Measurements from ENCODE around the gene PPCDC. TPM values are rescaled to one million over a fixed set of nuclear protein-coding genes. Genes with fewer than 3 reads are reported as not detected.
"Not testable (repeated sequence)": the region's sequence is repeated elsewhere in the genome, so short reads cannot be mapped to it uniquely, and the experiment has no call there.

PPCDC gene
- total RNA-seq, 1 donor from 2014 or later = 7.3 TPM

DNA sequence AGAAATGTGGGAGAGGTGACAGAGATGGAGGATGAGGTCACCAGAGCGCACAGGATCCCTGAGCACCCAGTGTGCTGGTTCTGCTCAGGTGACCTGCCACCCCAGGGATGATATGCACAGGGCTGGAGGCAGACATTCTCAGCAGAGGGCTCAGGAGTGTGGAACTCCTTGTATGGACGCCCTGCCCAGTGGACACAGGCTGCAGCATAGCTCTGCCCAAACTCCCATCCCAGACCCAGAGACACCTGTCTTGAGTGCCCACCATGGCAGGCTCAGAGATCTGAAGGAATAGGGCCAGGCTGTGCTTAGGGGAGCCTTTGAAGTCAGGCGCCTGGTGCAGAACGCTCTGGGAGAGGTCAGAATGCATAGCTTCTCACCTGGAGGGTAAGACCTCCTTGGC lies 47.3 kb downstream of the PPCDC start:
- no peak overlapping the region for H3K4me3 Mint-ChIP-seq (ENCODE audit: unreplicated experiment)
- H3K4me2 ChIP-seq (ENCODE audit: low read length) = no peak overlapping the region
- H3K9ac ChIP-seq (ENCODE audit: low read length) = no peak overlapping the region
- no peak for TF ChIP-seq EZH2 (IDR thresholded peaks at IDR 0.05; ENCODE audit: insufficient read depth, low read length)
- TF ChIP-seq, protein P1, sequence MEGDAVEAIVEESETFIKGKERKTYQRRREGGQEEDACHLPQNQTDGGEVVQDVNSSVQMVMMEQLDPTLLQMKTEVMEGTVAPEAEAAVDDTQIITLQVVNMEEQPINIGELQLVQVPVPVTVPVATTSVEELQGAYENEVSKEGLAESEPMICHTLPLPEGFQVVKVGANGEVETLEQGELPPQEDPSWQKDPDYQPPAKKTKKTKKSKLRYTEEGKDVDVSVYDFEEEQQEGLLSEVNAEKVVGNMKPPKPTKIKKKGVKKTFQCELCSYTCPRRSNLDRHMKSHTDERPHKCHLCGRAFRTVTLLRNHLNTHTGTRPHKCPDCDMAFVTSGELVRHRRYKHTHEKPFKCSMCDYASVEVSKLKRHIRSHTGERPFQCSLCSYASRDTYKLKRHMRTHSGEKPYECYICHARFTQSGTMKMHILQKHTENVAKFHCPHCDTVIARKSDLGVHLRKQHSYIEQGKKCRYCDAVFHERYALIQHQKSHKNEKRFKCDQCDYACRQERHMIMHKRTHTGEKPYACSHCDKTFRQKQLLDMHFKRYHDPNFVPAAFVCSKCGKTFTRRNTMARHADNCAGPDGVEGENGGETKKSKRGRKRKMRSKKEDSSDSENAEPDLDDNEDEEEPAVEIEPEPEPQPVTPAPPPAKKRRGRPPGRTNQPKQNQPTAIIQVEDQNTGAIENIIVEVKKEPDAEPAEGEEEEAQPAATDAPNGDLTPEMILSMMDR (IDR thresholded peaks at IDR 0.05; ENCODE audit: insufficient read depth, low read depth, low read length) = no peak
- no peak overlapping the region for H2AFZ ChIP-seq (ENCODE audit: low read depth, low read length)
- H3K36me3 Mint-ChIP-seq (ENCODE audit: low read depth, unreplicated experiment) = peaks cover 15% of the 10 kb centered on the region
- no peaks in the 10 kb centered on the region for H3K27me3 ChIP-seq (ENCODE audit: insufficient read depth, low read length)
- no peak overlapping the region for H3K27ac Mint-ChIP-seq (ENCODE audit: unreplicated experiment)
- no peaks in the 10 kb centered on the region for H4K20me1 ChIP-seq (ENCODE audit: insufficient read depth, low read length)
- H3K4me1 Mint-ChIP-seq (ENCODE audit: low read depth, unreplicated experiment) = peaks cover under 1% of the 10 kb centered on the region
- no peak overlapping the region for H3K4me3 ChIP-seq (ENCODE audit: insufficient read depth, low read depth, low read length)
- no peaks in the 10 kb centered on the region for H3K9me3 ChIP-seq (ENCODE audit: insufficient read depth, low read depth, low read length)
- DNase-seq (ENCODE audit: low read depth) (no peak), FAIRE-seq (no peak)
- no peaks in the 10 kb centered on the region for H3K36me3 ChIP-seq (ENCODE audit: insufficient read depth, low read length)
- H3K4me1 ChIP-seq (ENCODE audit: insufficient read depth, low read length) = peaks cover 9% of the 10 kb centered on the region
- no peak overlapping the region for H3K27ac ChIP-seq (ENCODE audit: low read depth, low read length)
- no peaks in the 10 kb centered on the region for H3K79me2 ChIP-seq (ENCODE audit: insufficient read depth, low read length)
- H3K9me3 Mint-ChIP-seq (ENCODE audit: unreplicated experiment) = peaks cover 37% of the 10 kb centered on the region
- H3K27me3 Mint-ChIP-seq (ENCODE audit: low read depth, unreplicated experiment) = peaks cover 9% of the 10 kb centered on the region

- Histone ChIP-seq H3K36me3 (ENCODE audit: insufficient read depth, low read length) (no peaks in the 10 kb centered on the region), H3K4me2 (ENCODE audit: low read length) (no peak overlapping the region), H3K4me3 (ENCODE audit: insufficient read depth, low read depth, low read length) (no peak overlapping the region), H2AFZ (ENCODE audit: low read depth, low read length) (no peak overlapping the region), H3K79me2 (ENCODE audit: insufficient read depth, low read length) (no peaks in the 10 kb centered on the region), H3K9ac (ENCODE audit: low read length) (no peak overlapping the region), H4K20me1 (ENCODE audit: insufficient read depth, low read length) (no peaks in the 10 kb centered on the region), H3K27ac (ENCODE audit: low read depth, low read length) (no peak overlapping the region), H3K4me1 (ENCODE audit: insufficient read depth, low read length) (no peaks in the 10 kb centered on the region), H3K27me3 (ENCODE audit: insufficient read depth, low read length) (no peaks in the 10 kb centered on the region), H3K9me3 (ENCODE audit: insufficient read depth, low read depth, low read length) (peaks cover 7% of the 10 kb centered on the region)
- DNase-seq (ENCODE audit: low read depth) (no peak), FAIRE-seq (no peak)
- peaks cover 10% of the 10 kb centered on the region for H3K27me3 Mint-ChIP-seq (ENCODE audit: low read depth, unreplicated experiment)
- H3K9me3 Mint-ChIP-seq (ENCODE audit: unreplicated experiment) = peaks cover 23% of the 10 kb centered on the region
- H3K4me1 Mint-ChIP-seq (ENCODE audit: low read depth, unreplicated experiment) = no peaks in the 10 kb centered on the region
- peaks cover 8% of the 10 kb centered on the region for H3K36me3 Mint-ChIP-seq (ENCODE audit: low read depth, unreplicated experiment)
- H3K27ac Mint-ChIP-seq (ENCODE audit: unreplicated experiment) = no peak overlapping the region
- H3K4me3 Mint-ChIP-seq (ENCODE audit: unreplicated experiment) = no peak overlapping the region
- TF ChIP-seq, protein P1 (IDR thresholded peaks at IDR 0.05; ENCODE audit: insufficient read depth, low read depth, low read length) = no peak
- no peak for TF ChIP-seq EZH2 (IDR thresholded peaks at IDR 0.05; ENCODE audit: insufficient read depth, low read length)
These were observed 49.8 kb downstream of the PPCDC start for GRCh38 chr15:75073197-75073596.

DNA sequence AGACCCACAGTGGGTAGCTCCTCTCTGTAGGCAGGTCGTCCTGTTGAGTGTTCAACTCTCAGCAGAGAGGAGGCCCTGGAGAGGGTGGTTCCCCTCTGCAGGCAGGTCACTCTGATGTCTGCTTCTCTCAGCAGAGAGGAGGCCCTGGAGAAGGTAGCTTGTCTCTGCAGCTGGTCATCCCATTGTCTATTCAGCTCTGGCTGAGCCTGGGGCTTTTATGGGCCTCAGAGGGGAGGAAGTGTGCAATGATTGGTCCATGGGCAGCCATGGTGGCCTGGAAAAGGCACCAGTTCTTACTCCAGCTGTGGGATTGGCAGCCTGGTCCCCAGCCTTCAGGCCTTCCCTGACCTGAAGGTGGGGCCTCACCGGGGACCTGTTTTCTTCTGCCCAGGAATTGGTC lies 52.9 kb downstream of the PPCDC start:
- no peaks in the 10 kb centered on the region for H3K36me3 ChIP-seq (ENCODE audit: insufficient read depth, low read length)
- Mint-ChIP-seq H3K27me3 (ENCODE audit: low read depth, unreplicated experiment) (peaks cover 4% of the 10 kb centered on the region), H3K27ac (ENCODE audit: unreplicated experiment) (no peak overlapping the region), H3K4me3 (ENCODE audit: unreplicated experiment) (no peak overlapping the region), H3K4me1 (ENCODE audit: low read depth, unreplicated experiment) (no peaks in the 10 kb centered on the region), H3K9me3 (ENCODE audit: unreplicated experiment) (peaks cover 11% of the 10 kb centered on the region), H3K36me3 (ENCODE audit: low read depth, unreplicated experiment) (peaks cover 2% of the 10 kb centered on the region)
- no peaks in the 10 kb centered on the region for H3K79me2 ChIP-seq (ENCODE audit: insufficient read depth, low read length)
- H3K27me3 ChIP-seq (ENCODE audit: insufficient read depth, low read length) = peaks cover 4% of the 10 kb centered on the region
- no peak overlapping the region for H3K9ac ChIP-seq (ENCODE audit: low read length)
- H3K9me3 ChIP-seq (ENCODE audit: insufficient read depth, low read depth, low read length) = peaks cover 7% of the 10 kb centered on the region
- H3K4me2 ChIP-seq (ENCODE audit: low read length) = no peak overlapping the region
- no peaks in the 10 kb centered on the region for H3K4me1 ChIP-seq (ENCODE audit: insufficient read depth, low read length)
- H2AFZ ChIP-seq (ENCODE audit: low read depth, low read length) = no peak overlapping the region
- H4K20me1 ChIP-seq (ENCODE audit: insufficient read depth, low read length) = no peaks in the 10 kb centered on the region
- TF ChIP-seq EZH2 (IDR thresholded peaks at IDR 0.05; ENCODE audit: insufficient read depth, low read length) = no peak
- TF ChIP-seq, protein P1 (IDR thresholded peaks at IDR 0.05; ENCODE audit: insufficient read depth, low read depth, low read length) = no peak
- H3K4me3 ChIP-seq (ENCODE audit: insufficient read depth, low read depth, low read length) = no peak overlapping the region
- no peak overlapping the region for H3K27ac ChIP-seq (ENCODE audit: low read depth, low read length)
- no peak for DNase-seq (ENCODE audit: low read depth)
- no peak for FAIRE-seq

DNA sequence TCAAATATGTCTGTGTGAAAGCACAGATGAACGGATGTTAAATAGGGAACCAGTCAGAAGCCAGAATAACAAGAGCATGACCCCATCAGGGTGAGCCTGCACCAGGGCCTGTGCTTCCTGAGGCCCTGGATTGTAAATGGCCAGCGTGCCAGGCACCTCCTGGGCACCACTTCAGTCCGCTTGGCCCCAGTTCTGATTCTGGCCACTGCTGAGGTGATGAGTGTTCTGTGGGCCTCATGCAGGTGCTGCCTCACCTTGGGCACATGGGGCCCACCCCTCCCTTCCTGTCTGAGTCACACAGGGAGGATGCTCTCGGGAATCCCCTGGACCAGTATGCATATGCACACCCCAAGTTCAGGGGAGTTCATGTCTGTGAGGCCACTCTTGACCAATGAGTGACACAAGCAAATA lies 54.2 kb downstream of the PPCDC start:
- DNase-seq (ENCODE audit: low read depth); H4K20me1 ChIP-seq (ENCODE audit: insufficient read depth, low read length); H3K36me3 Mint-ChIP-seq (ENCODE audit: low read depth, unreplicated experiment); H3K4me2 ChIP-seq (ENCODE audit: low read length); H2AFZ ChIP-seq (ENCODE audit: low read depth, low read length); H3K27me3 Mint-ChIP-seq (ENCODE audit: low read depth, unreplicated experiment); H3K27me3 ChIP-seq (ENCODE audit: insufficient read depth, low read length); H3K9me3 ChIP-seq (ENCODE audit: insufficient read depth, low read depth, low read length); FAIRE-seq; H3K9me3 Mint-ChIP-seq (ENCODE audit: unreplicated experiment); H3K27ac ChIP-seq (ENCODE audit: low read depth, low read length); H3K36me3 ChIP-seq (ENCODE audit: insufficient read depth, low read length); H3K4me1 ChIP-seq (ENCODE audit: insufficient read depth, low read length); H3K4me3 ChIP-seq (ENCODE audit: insufficient read depth, low read depth, low read length); H3K79me2 ChIP-seq (ENCODE audit: insufficient read depth, low read length); H3K4me1 Mint-ChIP-seq (ENCODE audit: low read depth, unreplicated experiment); H3K4me3 Mint-ChIP-seq (ENCODE audit: unreplicated experiment); H3K9ac ChIP-seq (ENCODE audit: low read length); H3K27ac Mint-ChIP-seq (ENCODE audit: unreplicated experiment): not testable (repeated sequence)
